Calu3 (cell line): ENCODE results near the gene NDE1. TPM values are rescaled to one million over a fixed set of nuclear protein-coding genes. Genes with fewer than 3 reads are reported as not detected.

Experiments used
- BruUV-seq: library from RNA; stranded (reverse); fragments of 400-500 nt; replicated peaks from 2 replicates; lab custom pipeline; 2021; lab: Mats Ljungman, UMichigan
- CTCF ChIA-PET: fragments of 300-600 bp; sonication (Branson Sonifier 250); formaldehyde crosslinking; loops from one replicate; lab custom pipeline; 2022; ENCODE audit warnings: antibody characterized with exemption; lab: Charles Lee
- DNase-seq: peaks from one replicate; pipeline ENCODE4 v3.0.0; 2022
- H3K27ac Mint-ChIP-seq: one replicate; pipeline ENCODE4 v1.8.0; 2022; ENCODE audit warnings: mixed read lengths; ENCODE audit not compliant: unreplicated experiment
- H3K27me3 Mint-ChIP-seq: one replicate; pipeline ENCODE4 v1.8.0; 2022; ENCODE audit warnings: mixed read lengths; ENCODE audit not compliant: unreplicated experiment
- H3K36me3 Mint-ChIP-seq: one replicate; pipeline ENCODE4 v1.8.0; 2022; ENCODE audit warnings: mild to moderate bottlenecking, moderate library complexity, mixed read lengths; ENCODE audit not compliant: insufficient read depth, unreplicated experiment
- H3K4me1 Mint-ChIP-seq: one replicate; pipeline ENCODE4 v1.8.0; 2022; ENCODE audit warnings: mild to moderate bottlenecking, low read depth, mixed read lengths; ENCODE audit not compliant: unreplicated experiment
- H3K4me3 Mint-ChIP-seq: one replicate; pipeline ENCODE4 v1.8.0; 2022; ENCODE audit warnings: mild to moderate bottlenecking, low read depth, moderate library complexity, mixed read lengths; ENCODE audit not compliant: unreplicated experiment
- H3K9me3 Mint-ChIP-seq: one replicate; pipeline ENCODE4 v1.8.0; 2022; ENCODE audit warnings: low read depth, mixed read lengths; ENCODE audit not compliant: unreplicated experiment
- CTCF ChIP-seq: fragments of 200-600 bp; IDR thresholded peaks from one replicate; pipeline ENCODE4 v1.8.0; 2022; ENCODE audit warnings: antibody characterized with exemption; ENCODE audit not compliant: unreplicated experiment
- intact Hi-C: fragments of 100-400 bp; cut with micrococcal nuclease; formaldehyde crosslinking; loops from one replicate; pipeline ENCODE4 v1.10.0; 2022; ENCODE audit not compliant: unreplicated experiment
- total RNA-seq: library from RNA; stranded (reverse); gene quantifications from 2 replicates; pipeline ENCODE4 v1.2.3, GENCODE V29; 2022

NDE1 gene
- total RNA-seq, 1 experiment from 2014 or later: 71.1 TPM

GRCh38 chr16:15765116-15765515 lies 115.1 kb downstream of the NDE1 start:
- H3K27ac Mint-ChIP-seq: no peak overlapping the region
- H3K4me3 Mint-ChIP-seq: no peak overlapping the region
- no peaks in the 10 kb centered on the region for H3K9me3 Mint-ChIP-seq
- H3K36me3 Mint-ChIP-seq: no peaks in the 10 kb centered on the region
- TF ChIP-seq CTCF: no peak
- DNase-seq: no peak
- CTCF ChIA-PET: interaction anchor here (0.6 to 1.5 kb wide), 3 partner anchors 13 to 1203 kb away, joined by 4 to 7 read pairs (median 4); no protein-coding TSS in a partner anchor
- peaks cover 37% of the 10 kb centered on the region for H3K27me3 Mint-ChIP-seq
- no TSS peak for BruUV-seq
- H3K4me1 Mint-ChIP-seq: no peaks in the 10 kb centered on the region
- intact Hi-C loops: loop anchor here (1.0 to 5.0 kb wide), 2 partner anchors 57 to 362 kb away; no protein-coding TSS in a partner anchor

- peak; percentile 63 for TF ChIP-seq CTCF
- intact Hi-C loops: loop anchor here (1.0 to 5.0 kb wide), 3 partner anchors 56 to 429 kb away; no protein-coding TSS in a partner anchor
- H3K27me3 Mint-ChIP-seq: peaks cover 34% of the 10 kb centered on the region
- CTCF ChIA-PET: interaction anchor here (1.0 to 1.5 kb wide), 2 partner anchors 12 to 56 kb away, joined by 4 to 7 read pairs; no protein-coding TSS in a partner anchor
- H3K9me3 Mint-ChIP-seq: no peaks in the 10 kb centered on the region
- no TSS peak for BruUV-seq
- no peaks in the 10 kb centered on the region for H3K4me1 Mint-ChIP-seq
- no peaks in the 10 kb centered on the region for H3K36me3 Mint-ChIP-seq
- peak; percentile 56 for DNase-seq
- H3K4me3 Mint-ChIP-seq: no peak overlapping the region
- H3K27ac Mint-ChIP-seq: no peak overlapping the region
Measured at GRCh38 chr16:15765880-15766279, 115.8 kb downstream of the NDE1 start.

- no peak for DNase-seq
- Mint-ChIP-seq H3K9me3 (no peaks in the 10 kb centered on the region), H3K4me3 (no peak overlapping the region), H3K4me1 (no peaks in the 10 kb centered on the region), H3K27ac (no peak overlapping the region), H3K27me3 (peaks cover 44% of the 10 kb centered on the region), H3K36me3 (no peaks in the 10 kb centered on the region)
- intact Hi-C loops: loop anchor here (2.0 to 5.0 kb wide), 2 partner anchors 55 to 428 kb away; no protein-coding TSS in a partner anchor
- no peak for TF ChIP-seq CTCF
- CTCF ChIA-PET: interaction anchor here (0.7 to 1.5 kb wide), 2 partner anchors 11 to 30 kb away, joined by 3 to 4 read pairs; no protein-coding TSS in a partner anchor
- no TSS peak for BruUV-seq
Measured at GRCh38 chr16:15766918-15767317, 116.9 kb downstream of the NDE1 start.

- no peaks in the 10 kb centered on the region for H3K36me3 Mint-ChIP-seq
- intact Hi-C loops: loop anchor here (5.0 kb wide), 1 partner anchor 54 kb away; no protein-coding TSS in a partner anchor
- BruUV-seq: no TSS peak
- peaks cover 32% of the 10 kb centered on the region for H3K27me3 Mint-ChIP-seq
- H3K4me3 Mint-ChIP-seq: no peak overlapping the region
- H3K4me1 Mint-ChIP-seq: no peaks in the 10 kb centered on the region
- H3K9me3 Mint-ChIP-seq: no peaks in the 10 kb centered on the region
- CTCF ChIA-PET: no interaction called here
- no peak for TF ChIP-seq CTCF
- no peak for DNase-seq
- no peak overlapping the region for H3K27ac Mint-ChIP-seq
Measured at GRCh38 chr16:15768201-15768600, 118.2 kb downstream of the NDE1 start.
